Astrocyte (in vitro differentiated cells and primary cell): Measurements from ENCODE around the gene NLRP12. TPM values are rescaled to one million over a fixed set of nuclear protein-coding genes. Genes with fewer than 3 reads are reported as not detected.
A peak's percentile ranks its signal among the peaks of the same experiment; 100 is the strongest.
"Not testable (repeated sequence)": the region's sequence is repeated elsewhere in the genome, so short reads cannot be mapped to it uniquely, and the experiment has no call there.

Experiments used
- DNase-seq: peaks from one replicate; pipeline ENCODE4 v3.0.0-alpha.2; 2010; ENCODE audit warnings: low read depth
- FAIRE-seq: peaks from 2 replicates; lab custom pipeline; 2011; peaks lifted over from hg19 to GRCh38; lab: Jason Lieb, UNC
- H2AFZ ChIP-seq: 2 replicates; pipeline ENCODE4 v1.6.0; 2012; ENCODE audit warnings: low read depth, low read length, inconsistent platforms
- H3K27ac ChIP-seq: 2 replicates; pipeline ENCODE4 v1.5.1; 2011; ENCODE audit warnings: low read depth, low read length, inconsistent platforms
- H3K27me3 ChIP-seq: 2 replicates; pipeline ENCODE4 v1.6.0; 2011; ENCODE audit warnings: low read length, inconsistent platforms; ENCODE audit not compliant: insufficient read depth
- H3K36me3 ChIP-seq: 2 replicates; pipeline ENCODE4 v1.5.1; 2011; ENCODE audit warnings: low read length, inconsistent platforms; ENCODE audit not compliant: insufficient read depth
- H3K4me1 ChIP-seq: 2 replicates; pipeline ENCODE4 v1.5.1; 2011; ENCODE audit warnings: low read length, inconsistent platforms; ENCODE audit not compliant: insufficient read depth
- H3K4me2 ChIP-seq: 2 replicates; pipeline ENCODE4 v1.6.0; 2012; ENCODE audit warnings: low read length, inconsistent platforms
- H3K4me3 ChIP-seq: 2 replicates; pipeline ENCODE4 v1.5.1; 2011; ENCODE audit warnings: low read depth, mild to moderate bottlenecking, low read length, inconsistent platforms; ENCODE audit not compliant: insufficient read depth
- H3K79me2 ChIP-seq: 2 replicates; pipeline ENCODE4 v1.6.0; 2012; ENCODE audit warnings: mild to moderate bottlenecking, low read length, inconsistent platforms; ENCODE audit not compliant: insufficient read depth
- H3K9ac ChIP-seq: 2 replicates; pipeline ENCODE4 v1.6.0; 2012; ENCODE audit warnings: mild to moderate bottlenecking, low read length, inconsistent platforms
- H3K9me3 ChIP-seq: 2 replicates; pipeline ENCODE4 v1.5.1; 2012; ENCODE audit warnings: low read depth, mild to moderate bottlenecking, low read length, inconsistent platforms; ENCODE audit not compliant: insufficient read depth
- H4K20me1 ChIP-seq: 2 replicates; pipeline ENCODE4 v1.6.0; 2012; ENCODE audit warnings: low read length, inconsistent platforms; ENCODE audit not compliant: insufficient read depth
- H3K27ac Mint-ChIP-seq: one replicate; pipeline ENCODE4 v1.8.0; 2021; ENCODE audit warnings: mild to moderate bottlenecking, mixed read lengths; ENCODE audit not compliant: unreplicated experiment
- H3K27me3 Mint-ChIP-seq: one replicate; pipeline ENCODE4 v1.8.0; 2021; ENCODE audit warnings: low read depth, mixed read lengths; ENCODE audit not compliant: unreplicated experiment
- H3K36me3 Mint-ChIP-seq: one replicate; pipeline ENCODE4 v1.8.0; 2021; ENCODE audit warnings: low read depth, mixed read lengths; ENCODE audit not compliant: unreplicated experiment
- H3K4me1 Mint-ChIP-seq: one replicate; pipeline ENCODE4 v1.8.0; 2021; ENCODE audit warnings: low read depth, mixed read lengths; ENCODE audit not compliant: unreplicated experiment
- H3K4me3 Mint-ChIP-seq: one replicate; pipeline ENCODE4 v1.8.0; 2021; ENCODE audit warnings: mild to moderate bottlenecking, moderate library complexity, mixed read lengths; ENCODE audit not compliant: unreplicated experiment
- H3K9me3 Mint-ChIP-seq: one replicate; pipeline ENCODE4 v1.8.0; 2021; ENCODE audit warnings: mild to moderate bottlenecking, mixed read lengths; ENCODE audit not compliant: unreplicated experiment
- EZH2 ChIP-seq: IDR thresholded peaks from 2 replicates; pipeline ENCODE4 v1.6.1; 2012; ENCODE audit warnings: mild to moderate bottlenecking, low read length, inconsistent platforms; ENCODE audit not compliant: insufficient read depth
- total RNA-seq: library from RNA; stranded (reverse); gene quantifications from 2 replicates; pipeline ENCODE4 v1.2.1, GENCODE V29; 2021
- TF ChIP-seq, protein P1 (sequence below): IDR thresholded peaks from 2 replicates; pipeline ENCODE4 v1.5.1; 2011; ENCODE audit warnings: low read depth, mild to moderate bottlenecking, inconsistent platforms, low read length, moderate library complexity; ENCODE audit not compliant: insufficient read depth

The NLRP12 gene
- total RNA-seq, 1 donor from 2014 or later, result not detected

DNA sequence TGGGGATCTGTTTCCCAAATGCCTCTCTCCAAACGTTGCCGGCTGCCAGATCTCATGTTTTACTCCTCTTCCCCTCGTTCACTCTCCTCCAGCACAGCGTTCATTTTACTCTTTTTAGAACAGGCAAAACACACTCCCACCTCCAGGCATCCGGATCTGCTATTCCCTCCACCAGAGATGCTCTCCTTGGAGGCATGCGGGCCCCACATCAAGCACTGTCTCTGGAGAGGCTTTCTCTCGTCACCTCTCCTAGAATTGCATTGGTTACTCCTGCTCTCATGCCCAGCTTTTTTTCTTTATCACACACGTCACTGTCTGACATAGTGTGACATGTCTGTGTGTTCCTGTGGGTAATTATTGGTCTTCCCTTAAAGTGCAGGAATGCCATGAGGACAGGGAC, 23.4 kb upstream of the NLRP12 start:
- DNase-seq, result no peak
- H3K27me3 Mint-ChIP-seq, result peaks cover 3% of the 10 kb centered on the region
- no peak overlapping the region for H3K4me3 ChIP-seq
- H3K9ac ChIP-seq, result no peak overlapping the region
- no peak overlapping the region for H3K27ac Mint-ChIP-seq
- no peaks in the 10 kb centered on the region for H3K4me1 Mint-ChIP-seq
- no peaks in the 10 kb centered on the region for H3K36me3 Mint-ChIP-seq
- TF ChIP-seq, protein P1, sequence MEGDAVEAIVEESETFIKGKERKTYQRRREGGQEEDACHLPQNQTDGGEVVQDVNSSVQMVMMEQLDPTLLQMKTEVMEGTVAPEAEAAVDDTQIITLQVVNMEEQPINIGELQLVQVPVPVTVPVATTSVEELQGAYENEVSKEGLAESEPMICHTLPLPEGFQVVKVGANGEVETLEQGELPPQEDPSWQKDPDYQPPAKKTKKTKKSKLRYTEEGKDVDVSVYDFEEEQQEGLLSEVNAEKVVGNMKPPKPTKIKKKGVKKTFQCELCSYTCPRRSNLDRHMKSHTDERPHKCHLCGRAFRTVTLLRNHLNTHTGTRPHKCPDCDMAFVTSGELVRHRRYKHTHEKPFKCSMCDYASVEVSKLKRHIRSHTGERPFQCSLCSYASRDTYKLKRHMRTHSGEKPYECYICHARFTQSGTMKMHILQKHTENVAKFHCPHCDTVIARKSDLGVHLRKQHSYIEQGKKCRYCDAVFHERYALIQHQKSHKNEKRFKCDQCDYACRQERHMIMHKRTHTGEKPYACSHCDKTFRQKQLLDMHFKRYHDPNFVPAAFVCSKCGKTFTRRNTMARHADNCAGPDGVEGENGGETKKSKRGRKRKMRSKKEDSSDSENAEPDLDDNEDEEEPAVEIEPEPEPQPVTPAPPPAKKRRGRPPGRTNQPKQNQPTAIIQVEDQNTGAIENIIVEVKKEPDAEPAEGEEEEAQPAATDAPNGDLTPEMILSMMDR, result no peak
- TF ChIP-seq EZH2, result no peak
- peaks cover 12% of the 10 kb centered on the region for H3K4me1 ChIP-seq
- no peak overlapping the region for H3K4me3 Mint-ChIP-seq
- FAIRE-seq, result no peak
- no peaks in the 10 kb centered on the region for H3K27me3 ChIP-seq
- H3K9me3 ChIP-seq, result no peaks in the 10 kb centered on the region
- H3K4me2 ChIP-seq, result no peak overlapping the region
- no peak overlapping the region for H2AFZ ChIP-seq
- no peaks in the 10 kb centered on the region for H3K79me2 ChIP-seq
- no peaks in the 10 kb centered on the region for H3K9me3 Mint-ChIP-seq
- no peaks in the 10 kb centered on the region for H3K36me3 ChIP-seq
- H4K20me1 ChIP-seq, result no peaks in the 10 kb centered on the region
- no peak overlapping the region for H3K27ac ChIP-seq

DNA sequence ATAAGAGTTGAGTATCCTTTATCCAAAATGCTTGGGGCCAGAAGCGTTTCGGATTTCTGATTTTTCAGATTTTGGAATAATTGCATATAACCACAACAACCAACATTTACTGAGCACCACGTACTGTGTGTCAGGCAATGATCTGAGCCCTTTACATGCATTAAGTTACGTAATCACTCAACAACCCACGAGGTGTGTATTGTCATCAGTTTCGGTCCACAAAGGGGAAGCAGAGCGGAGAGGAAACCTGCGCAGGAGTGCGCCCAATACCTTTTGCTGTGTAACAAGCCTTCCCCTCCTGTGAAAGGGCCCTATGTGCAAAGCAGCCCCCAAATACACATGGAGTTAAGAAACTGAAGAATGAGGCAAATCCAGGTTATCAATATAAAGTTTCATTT, 20.7 kb upstream of the NLRP12 start:
- H3K36me3 ChIP-seq, result no peaks in the 10 kb centered on the region
- TF ChIP-seq, protein P1, result no peak
- no peak for TF ChIP-seq EZH2
- peaks cover 12% of the 10 kb centered on the region for H3K4me1 ChIP-seq
- no peak overlapping the region for H3K9ac ChIP-seq
- H3K79me2 ChIP-seq, result no peaks in the 10 kb centered on the region
- peaks cover 3% of the 10 kb centered on the region for H3K4me1 Mint-ChIP-seq
- H3K4me3 Mint-ChIP-seq, result no peak overlapping the region
- no peak overlapping the region for H2AFZ ChIP-seq
- DNase-seq (no peak), FAIRE-seq (no peak)
- no peak overlapping the region for H3K27ac Mint-ChIP-seq
- no peaks in the 10 kb centered on the region for H3K27me3 Mint-ChIP-seq
- H3K4me3 ChIP-seq, result no peak overlapping the region
- H3K27me3 ChIP-seq, result no peaks in the 10 kb centered on the region
- no peak overlapping the region for H3K27ac ChIP-seq
- H3K4me2 ChIP-seq, result no peak overlapping the region
- H3K36me3 Mint-ChIP-seq, result no peaks in the 10 kb centered on the region
- no peaks in the 10 kb centered on the region for H4K20me1 ChIP-seq
- no peaks in the 10 kb centered on the region for H3K9me3 ChIP-seq
- H3K9me3 Mint-ChIP-seq, result no peaks in the 10 kb centered on the region

DNA sequence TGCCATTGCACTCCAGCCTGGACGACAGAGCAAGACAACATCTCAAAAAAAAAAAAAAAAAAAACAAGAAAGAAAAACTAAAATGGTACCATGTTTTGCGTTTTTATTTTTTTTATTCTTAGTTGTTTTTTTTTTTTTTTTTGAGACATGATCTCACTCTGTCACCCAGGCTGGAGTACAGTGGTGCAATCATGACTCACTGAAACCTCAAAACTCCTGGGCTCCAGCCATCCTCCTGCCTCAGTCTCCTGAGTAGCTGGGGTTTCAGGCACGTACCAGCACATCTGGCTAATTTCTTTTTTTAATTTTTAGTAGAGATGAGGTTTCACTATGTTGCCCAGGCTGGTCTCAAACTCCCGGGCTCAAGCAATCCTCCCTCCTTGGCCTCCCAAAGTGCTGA, 16.8 kb upstream of the NLRP12 start:
- H3K9ac ChIP-seq, result peak overlapping the region; percentile 1
- not testable (repeated sequence) for H3K4me1 ChIP-seq, FAIRE-seq, H3K4me3 Mint-ChIP-seq, H3K36me3 ChIP-seq, H3K79me2 ChIP-seq, H3K4me3 ChIP-seq, H2AFZ ChIP-seq, H3K4me1 Mint-ChIP-seq, H3K36me3 Mint-ChIP-seq, H4K20me1 ChIP-seq, H3K9me3 ChIP-seq, H3K9me3 Mint-ChIP-seq, H3K27me3 Mint-ChIP-seq, H3K27me3 ChIP-seq
- H3K4me2 ChIP-seq, result peak overlapping the region; percentile 65
- peak overlapping the region; percentile 71 for H3K27ac ChIP-seq
- DNase-seq, result peak; percentile 85
- peak overlapping the region; percentile 78 for H3K27ac Mint-ChIP-seq

DNA sequence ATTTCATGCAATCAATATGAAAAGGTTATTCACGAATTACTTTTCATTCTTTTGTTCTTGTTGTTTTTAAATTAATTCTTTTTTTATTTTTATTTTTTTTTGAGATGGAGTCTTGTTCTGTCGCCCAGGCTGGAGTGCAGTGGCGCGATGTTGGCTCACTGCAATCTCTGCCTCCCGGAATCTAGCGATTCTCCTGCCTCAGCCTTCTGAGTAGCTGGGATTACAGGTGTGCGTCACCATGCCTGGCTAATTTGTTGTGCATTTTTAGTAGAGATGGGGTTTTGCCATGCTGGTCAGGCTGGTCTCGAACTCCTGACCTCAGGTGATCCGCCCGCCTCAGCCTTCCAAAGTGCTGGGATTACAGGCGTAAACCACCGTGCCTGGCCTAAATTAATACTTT, 16.1 kb upstream of the NLRP12 start:
- H3K9me3 ChIP-seq, DNase-seq, H3K4me1 Mint-ChIP-seq, H3K9me3 Mint-ChIP-seq, H3K36me3 ChIP-seq, H3K27ac Mint-ChIP-seq, H3K4me3 ChIP-seq, H3K4me2 ChIP-seq, H4K20me1 ChIP-seq, H3K27me3 ChIP-seq, H2AFZ ChIP-seq, H3K79me2 ChIP-seq, H3K4me3 Mint-ChIP-seq, H3K27ac ChIP-seq, H3K9ac ChIP-seq, FAIRE-seq, H3K36me3 Mint-ChIP-seq, H3K27me3 Mint-ChIP-seq, H3K4me1 ChIP-seq: not testable (repeated sequence)

DNA sequence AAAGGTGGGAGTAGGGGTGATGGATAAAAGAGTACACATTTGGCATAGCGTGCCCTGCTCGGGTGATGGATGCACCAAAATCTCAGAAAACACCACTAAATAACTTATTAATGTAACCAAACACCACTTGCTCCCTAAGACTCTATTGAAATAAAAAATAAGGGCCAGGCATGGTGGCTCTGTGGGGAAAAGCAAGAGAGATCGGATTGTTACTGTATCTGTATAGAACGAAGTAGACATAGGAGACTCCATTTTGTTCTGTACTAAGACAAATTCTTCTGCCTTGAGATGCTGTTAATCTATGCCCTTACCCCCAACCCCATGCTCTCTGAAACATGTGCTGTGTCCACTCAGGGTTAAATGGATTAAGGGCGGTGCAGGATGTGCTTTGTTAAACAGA, 14.3 kb upstream of the NLRP12 start:
- H3K36me3 Mint-ChIP-seq, H3K79me2 ChIP-seq, FAIRE-seq: not testable (repeated sequence)

More for the DNA sequence above, 14.3 kb upstream of the NLRP12 start:
- H3K4me3 Mint-ChIP-seq, H3K27ac Mint-ChIP-seq, H3K4me1 ChIP-seq, H3K27me3 ChIP-seq, H3K36me3 ChIP-seq, H4K20me1 ChIP-seq, H3K9me3 ChIP-seq, H3K9ac ChIP-seq, H3K4me3 ChIP-seq, H3K4me1 Mint-ChIP-seq, H3K27ac ChIP-seq, DNase-seq, H2AFZ ChIP-seq, H3K9me3 Mint-ChIP-seq, H3K4me2 ChIP-seq: not testable (repeated sequence)
- peaks cover 17% of the 10 kb centered on the region for H3K27me3 Mint-ChIP-seq
